Measurements from ENCODE around the gene RNF187.

- TF ChIP-seq SUZ12 (IDR thresholded peaks at IDR 0.05; ENCODE audit: extremely low read depth, insufficient read depth, insufficient read length) (no peak), ZNF274 (IDR thresholded peaks at IDR 0.05; ENCODE audit: low read depth, low read length) (no peak)
Measured at GRCh38 chr1:228528612-228529011, 41.4 kb downstream of the RNF187 start.
